Activated CD8-positive, alpha-beta memory T cell treated with anti-CD3 and anti-CD28 coated beads, Interleukin-2, amount 50 U/mL, for 48 hours (primary cell): ENCODE measurements around the gene LRBA.

Source experiments
- DNase-seq: peaks from one replicate; pipeline ENCODE4 v3.0.0-alpha.2; 2020

The LRBA gene

GRCh38 chr4:150337734-150338133, 677.4 kb downstream of the LRBA start:
- DNase-seq = no peak

- no peak for DNase-seq
These were observed 678.2 kb downstream of the LRBA start for GRCh38 chr4:150336676-150337412.

- no peak for DNase-seq
These were observed 682.1 kb downstream of the LRBA start for GRCh38 chr4:150332961-150333360.

- no peak for DNase-seq
These were observed 683.0 kb downstream of the LRBA start for GRCh38 chr4:150332086-150332485.

- DNase-seq = no peak
These were observed 685.7 kb downstream of the LRBA start for GRCh38 chr4:150329373-150329772.

- DNase-seq = no peak
These were observed 686.6 kb downstream of the LRBA start for GRCh38 chr4:150328496-150328895.

GRCh38 chr4:150327262-150327780, 687.8 kb downstream of the LRBA start:
- DNase-seq = no peak

GRCh38 chr4:150325872-150326271, 689.2 kb downstream of the LRBA start:
- no peak for DNase-seq

- DNase-seq = no peak
These were observed 691.4 kb downstream of the LRBA start for GRCh38 chr4:150323406-150324325.

GRCh38 chr4:150322646-150323045, 692.4 kb downstream of the LRBA start:
- DNase-seq = no peak

- DNase-seq = no peak
These were observed 694.0 kb downstream of the LRBA start for GRCh38 chr4:150321113-150321512.

- DNase-seq = no peak
These were observed 696.1 kb downstream of the LRBA start for GRCh38 chr4:150318971-150319370.

- DNase-seq = no peak
These were observed 696.6 kb downstream of the LRBA start for GRCh38 chr4:150318527-150318926.

- DNase-seq = no peak
These were observed 698.5 kb downstream of the LRBA start for GRCh38 chr4:150316332-150317205.

GRCh38 chr4:150315691-150316090, 699.4 kb downstream of the LRBA start:
- no peak for DNase-seq

GRCh38 chr4:150315175-150315574, 699.9 kb downstream of the LRBA start:
- no peak for DNase-seq

- no peak for DNase-seq
These were observed 701.1 kb downstream of the LRBA start for GRCh38 chr4:150314031-150314430.

GRCh38 chr4:150310159-150310895, 704.8 kb downstream of the LRBA start:
- DNase-seq = no peak

GRCh38 chr4:150308824-150309472, 706.1 kb downstream of the LRBA start:
- no peak for DNase-seq

GRCh38 chr4:150306719-150307118, 708.4 kb downstream of the LRBA start:
- DNase-seq = no peak

GRCh38 chr4:150305995-150306394, 709.1 kb downstream of the LRBA start:
- no peak for DNase-seq

GRCh38 chr4:150302553-150302952, 712.5 kb downstream of the LRBA start:
- DNase-seq = no peak
